ENCODE measurements around the gene DGKG.
A peak's percentile ranks its signal among the peaks of the same experiment; 100 is the strongest.

Gene DGKG

DNA sequence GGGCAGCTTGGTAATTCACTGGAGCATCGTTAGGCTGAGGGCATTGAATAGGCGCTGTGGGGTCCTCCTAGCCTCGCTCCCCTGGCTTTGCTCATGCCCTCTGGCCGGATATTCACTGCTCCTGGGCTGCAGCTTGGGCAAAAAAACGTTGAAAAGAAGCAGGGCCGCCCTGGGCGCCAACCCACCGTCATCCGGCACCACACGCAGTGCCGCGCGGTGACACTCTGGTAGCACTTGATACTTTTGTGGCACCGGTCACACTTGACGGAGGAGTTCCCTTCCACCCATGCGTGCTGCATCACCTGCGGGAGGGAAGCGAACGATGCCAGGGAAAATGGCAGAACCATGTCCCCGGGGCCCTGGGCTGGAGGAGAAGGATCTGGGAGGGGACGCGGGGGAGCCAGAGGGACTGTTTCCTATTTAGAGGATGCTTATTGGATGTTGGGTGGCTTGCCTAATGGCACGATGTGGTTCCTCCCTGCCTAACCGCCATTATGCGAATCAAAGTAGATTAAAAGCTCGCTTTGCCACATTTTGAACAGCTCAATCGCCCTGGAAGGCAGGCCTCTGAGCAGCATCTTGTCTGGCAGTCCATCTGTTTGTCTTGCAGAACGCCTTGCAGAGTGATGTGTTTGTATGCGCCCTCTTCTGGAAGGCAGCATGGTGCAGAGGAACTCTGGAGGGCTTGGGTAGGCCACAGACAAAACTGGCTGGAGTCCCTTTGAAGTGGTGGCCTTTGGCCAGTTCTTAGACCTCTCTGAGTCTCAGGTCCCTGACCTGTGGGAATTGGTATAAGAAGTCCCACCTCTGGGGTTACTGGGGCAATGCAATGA is 93.2 kb downstream of the DGKG start:
- peak; percentile 6 for DNase-seq

DNA sequence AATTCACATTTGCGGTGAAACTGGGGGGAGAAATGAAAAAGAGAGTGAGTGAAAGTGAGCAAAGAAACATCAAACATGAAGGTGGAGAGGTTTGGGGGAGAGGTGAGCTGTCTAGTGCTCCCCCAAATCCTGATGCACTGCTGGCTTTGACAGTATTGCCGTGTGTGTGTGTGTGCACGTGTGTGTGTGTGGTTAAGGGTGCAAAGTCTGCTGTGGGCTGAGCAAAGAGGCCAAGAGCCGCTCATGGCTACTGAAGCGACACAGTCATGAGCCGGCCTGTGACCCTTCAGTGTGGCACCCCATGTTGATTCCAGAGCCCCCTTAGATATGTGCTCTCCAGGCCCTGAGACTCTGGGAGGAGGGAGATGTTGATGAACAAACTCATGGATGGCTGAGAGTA is 94.3 kb downstream of the DGKG start:
- DNase-seq, result no peak

DNA sequence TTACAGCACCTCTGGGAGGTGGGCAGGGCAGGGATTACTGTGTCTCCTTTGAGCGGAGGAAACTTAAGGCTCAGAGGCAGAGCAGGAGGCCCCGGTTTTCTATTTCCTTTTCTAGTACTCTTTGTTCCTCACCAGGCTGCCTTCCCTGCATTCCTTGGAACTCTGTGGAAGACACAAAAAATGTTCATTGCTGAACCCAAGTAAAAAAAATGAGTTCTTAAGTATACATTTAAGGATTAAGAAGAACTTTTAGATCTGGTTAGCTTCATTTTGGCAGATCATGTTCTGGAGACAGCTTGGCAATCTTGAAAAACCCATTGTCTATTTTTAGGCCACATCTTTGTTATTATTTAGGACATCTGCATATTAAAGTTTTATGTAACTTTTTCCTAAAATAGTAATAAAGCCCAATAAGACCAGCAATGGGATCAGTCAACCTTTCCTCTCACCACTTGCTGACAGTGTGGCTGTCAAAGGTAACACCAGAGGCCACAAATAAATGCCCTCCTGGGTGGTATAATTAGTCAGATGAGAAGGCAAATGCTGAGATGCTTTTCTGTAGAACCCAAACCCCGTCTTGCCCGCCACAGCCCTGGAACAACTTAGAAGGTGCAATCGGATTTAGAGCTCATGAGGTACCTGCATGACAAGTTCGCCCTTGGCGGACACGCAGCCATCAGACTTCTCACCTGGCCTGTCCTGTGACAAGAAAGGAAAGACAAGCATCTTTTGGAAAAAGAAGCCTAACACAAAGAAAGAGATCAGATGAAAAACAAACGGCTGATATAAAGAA is 97.2 kb downstream of the DGKG start:
- DNase-seq, result no peak

DNA sequence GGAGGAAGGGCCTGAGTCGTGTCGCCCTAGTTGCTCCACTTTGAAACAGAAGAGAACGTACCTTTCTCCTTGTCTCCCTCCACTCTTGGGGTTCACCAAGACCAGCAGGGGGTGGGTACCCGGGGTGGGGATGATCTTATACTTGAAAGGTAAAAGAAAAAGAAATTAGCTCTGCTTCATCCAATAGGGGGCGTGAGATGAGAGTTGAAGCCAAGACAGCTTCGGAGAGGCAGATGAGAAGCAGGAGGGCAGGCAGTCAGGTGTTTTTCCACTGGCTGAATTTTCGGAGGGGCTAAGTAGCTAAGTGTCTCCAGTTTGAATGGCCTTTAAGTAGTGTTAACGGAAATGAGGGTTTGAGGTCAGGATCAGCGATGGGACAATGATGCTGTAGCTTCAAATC is 100.4 kb downstream of the DGKG start:
- DNase-seq, result no peak

DNA sequence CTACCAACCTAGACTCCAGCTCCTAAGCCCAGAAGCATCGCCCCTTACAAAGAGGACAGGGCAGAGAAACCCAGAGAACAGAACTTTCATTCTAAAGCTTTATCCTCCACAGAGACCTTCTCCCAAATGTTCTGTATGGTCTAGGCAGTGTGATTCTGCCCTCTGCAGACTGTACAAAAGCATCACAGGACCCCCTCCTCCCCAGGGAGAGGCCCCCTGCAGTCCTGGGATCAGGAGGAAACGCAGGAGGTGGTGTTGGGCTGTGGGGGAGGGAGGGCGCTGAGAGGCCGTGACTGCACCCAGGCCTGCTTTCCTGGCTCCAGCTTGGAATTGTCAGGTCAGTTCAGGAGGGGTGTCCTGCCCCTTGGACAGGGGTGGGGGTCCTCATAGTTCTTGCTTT is 101.3 kb downstream of the DGKG start:
- no peak for DNase-seq

DNA sequence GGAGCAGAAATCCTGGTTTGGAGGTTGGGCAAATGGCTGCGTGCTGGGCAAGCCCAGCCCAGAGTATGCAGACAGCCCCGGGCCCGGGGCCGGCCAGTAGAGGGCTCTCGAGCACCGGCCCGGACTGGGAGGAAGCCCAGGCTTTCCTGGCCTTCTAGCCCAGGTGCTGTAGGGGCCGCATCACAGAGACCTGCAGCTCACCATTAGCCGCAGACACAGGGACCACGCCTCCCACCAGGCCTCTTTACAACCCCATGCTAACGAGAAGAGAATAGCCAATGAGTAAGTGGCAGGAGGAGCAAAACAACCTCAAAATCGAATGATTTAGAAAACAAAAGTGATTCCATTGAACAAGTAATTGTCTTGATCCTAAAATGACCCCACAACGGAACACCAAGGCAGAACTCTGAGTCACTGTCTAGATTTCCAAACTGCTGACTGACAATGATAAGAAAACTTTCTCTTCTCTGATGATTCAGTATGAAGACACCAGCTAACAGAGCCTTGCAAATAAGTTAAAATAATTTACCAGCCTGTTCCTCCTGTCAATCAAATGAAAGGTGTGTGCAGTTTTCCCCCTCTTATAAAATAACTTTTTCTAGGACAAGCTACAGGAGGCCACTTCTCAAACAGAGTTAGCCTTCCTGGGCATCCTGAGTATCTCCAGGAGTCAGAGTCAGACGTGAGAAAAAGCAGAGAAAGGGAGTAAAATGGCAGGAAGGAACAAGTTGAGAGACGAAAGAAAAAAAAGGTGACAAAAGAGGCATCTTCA is 102.2 kb downstream of the DGKG start:
- DNase-seq, result peak; percentile 57

DNA sequence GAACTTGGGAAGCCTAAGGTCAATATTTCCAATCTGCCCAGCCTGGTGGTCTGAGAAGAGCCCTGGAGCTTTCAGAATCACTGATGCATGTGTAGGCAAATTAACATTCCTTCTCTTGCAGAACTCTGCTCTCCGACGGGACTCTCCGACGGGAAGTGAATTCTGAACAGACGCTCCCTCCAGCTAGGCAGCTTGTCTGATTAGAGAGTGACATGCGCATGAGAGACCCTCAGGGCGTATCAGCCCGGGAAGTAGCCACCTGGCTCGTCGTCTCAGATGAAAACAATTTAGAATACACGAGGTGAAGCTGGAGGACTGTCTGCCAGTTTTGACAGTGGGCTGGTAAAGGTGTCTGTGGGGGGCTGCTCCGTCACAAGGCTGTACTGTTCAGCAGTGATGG is 103.1 kb downstream of the DGKG start:
- DNase-seq, result no peak

DNA sequence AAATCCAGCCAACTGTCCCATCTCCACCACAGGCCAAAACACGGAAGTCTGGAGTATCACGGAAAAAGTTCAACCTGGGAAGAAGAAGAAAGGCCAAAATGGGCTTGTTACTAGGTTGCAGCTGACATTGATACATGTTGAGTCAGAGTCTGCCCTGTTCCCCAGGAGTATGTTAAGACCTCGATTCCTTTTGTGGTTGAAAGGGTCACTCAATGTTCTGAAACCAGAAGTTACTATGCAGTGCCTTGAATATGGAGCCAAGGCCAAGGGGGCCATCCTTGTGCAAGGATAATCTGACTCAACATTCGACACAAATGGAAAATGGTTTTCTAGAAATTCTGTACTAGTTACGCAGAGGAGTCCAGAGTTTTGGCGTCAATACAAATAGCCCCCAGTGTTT is 104.2 kb downstream of the DGKG start:
- peak; percentile 91 for DNase-seq

DNA sequence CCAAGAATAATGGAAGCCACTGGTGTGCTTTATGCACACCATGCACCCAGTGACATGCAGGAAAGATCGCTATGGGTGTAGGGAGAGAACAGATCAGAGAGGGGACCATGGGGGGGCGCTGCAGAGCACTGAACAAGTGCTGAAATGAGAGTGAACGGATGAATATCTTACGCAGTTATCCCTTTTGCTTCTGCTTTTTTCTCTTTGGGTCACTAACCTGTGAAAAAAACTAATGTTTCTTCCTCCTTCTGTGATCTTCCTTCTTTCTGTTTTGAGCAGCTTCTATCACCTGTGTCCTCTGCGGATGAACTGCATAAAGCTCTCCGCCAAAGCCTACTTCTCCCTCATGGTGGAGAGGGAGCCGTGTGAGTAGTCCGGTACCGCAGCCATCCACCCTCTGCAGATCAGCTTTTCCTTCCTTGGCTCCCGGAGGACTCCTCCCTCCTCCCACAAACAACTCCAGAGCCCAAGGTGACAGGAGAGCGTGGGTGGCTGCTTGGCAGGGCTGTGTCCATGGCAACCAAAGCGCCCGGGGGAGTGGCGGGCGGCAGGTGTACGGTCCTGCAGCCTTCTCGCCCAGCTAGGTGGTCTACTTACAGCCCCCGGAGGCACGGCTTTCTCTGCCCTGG is 106.2 kb downstream of the DGKG start:
- peak; percentile 86 for DNase-seq

DNA sequence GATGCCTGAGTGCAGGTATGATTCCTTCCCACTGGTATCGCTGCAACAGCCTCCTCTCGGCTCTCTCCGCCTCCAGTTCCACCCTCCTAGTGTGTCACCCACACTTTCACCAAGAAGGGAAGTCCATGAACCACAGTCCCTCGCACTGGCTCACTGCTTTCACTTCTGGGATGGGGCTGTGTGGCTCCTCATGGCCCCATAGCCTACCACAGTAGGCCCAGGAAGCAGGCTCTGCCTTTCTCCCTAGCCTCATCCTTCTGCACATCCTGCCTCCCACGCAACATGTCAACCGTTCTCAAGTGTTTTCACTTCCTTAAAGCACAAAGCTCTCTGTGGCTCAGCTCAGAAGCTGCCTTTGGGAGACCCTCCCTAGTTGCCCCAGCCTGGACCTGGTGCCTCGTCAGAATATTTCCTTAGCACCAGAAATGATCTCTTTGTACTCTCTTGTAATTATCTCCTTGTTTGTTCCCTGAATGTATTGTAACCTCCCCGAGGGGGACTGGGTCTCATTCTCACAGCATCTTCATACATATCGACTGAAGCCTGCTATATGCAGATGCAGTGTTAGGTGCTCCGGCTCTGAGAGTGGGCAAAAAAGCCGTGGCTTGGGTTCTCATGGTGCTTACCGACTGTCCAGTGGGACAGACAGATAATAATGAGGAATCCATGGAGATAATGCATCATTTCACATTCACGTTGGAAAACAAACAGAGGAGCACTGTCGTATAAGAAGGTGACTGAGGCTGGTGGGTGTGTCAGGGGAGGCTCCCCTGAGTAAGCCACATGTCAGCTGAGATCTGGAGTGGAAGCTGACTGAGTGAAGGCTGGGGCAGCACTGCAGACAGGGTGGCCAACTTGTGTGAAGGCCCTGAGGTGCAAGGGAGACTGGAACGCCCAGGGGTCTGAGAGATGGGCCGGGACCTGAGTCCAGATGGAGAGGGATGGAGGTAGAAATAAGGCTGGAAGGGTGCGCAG is 107.1 kb downstream of the DGKG start:
- DNase-seq, result peak; percentile 100

DNA sequence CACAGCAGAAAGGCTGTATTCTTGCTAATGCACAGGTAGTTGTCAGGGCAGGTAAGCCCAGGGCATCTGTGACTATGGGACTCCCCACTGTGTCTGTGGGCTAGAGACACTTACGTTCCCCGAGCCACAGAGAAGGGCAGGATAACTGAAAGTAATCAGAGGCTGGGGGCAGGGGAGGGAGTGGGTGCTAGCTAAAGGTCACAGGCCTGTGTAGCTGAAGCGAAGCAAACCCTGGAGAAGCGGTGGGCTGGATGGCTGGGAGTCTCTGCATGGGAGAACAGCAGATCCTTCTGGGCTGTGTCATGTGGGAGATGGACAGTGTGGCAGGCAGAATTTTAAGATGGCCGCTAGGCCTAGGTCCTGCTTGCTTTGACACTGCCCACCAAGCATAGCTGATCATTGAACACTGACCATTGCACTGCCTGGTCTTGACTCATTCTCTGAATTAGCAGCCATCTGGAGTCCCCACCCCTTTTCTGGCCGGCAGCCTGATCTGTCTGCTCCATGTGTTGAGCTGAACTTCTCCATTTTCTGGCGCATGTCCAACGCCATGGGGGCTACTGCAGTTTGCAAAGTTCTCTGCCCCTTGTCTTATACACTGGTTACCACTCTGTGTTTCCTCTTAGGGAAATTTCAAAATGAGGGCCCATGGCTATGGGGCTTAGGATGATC is 110.0 kb downstream of the DGKG start:
- DNase-seq, result peak; percentile 82

DNA sequence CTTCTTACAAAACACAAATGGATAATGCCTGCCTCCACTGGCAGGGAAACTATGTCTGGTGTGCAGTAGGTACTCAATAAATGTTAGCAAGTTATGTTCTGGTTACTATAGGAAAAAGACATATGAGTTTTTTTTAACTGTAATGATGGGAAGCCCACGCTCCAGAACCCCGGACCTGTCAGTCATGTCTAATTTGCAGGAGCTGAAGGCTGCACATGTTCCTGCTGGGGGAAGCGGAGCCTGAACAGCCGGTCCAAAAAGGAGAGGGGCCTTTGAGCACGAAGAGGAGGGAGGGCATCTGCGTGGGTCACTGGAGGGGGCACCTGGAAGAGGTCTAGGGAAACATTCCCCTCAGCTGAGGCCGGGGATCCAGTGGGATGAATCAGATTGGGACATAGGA is 113.2 kb downstream of the DGKG start:
- no peak for DNase-seq

DNA sequence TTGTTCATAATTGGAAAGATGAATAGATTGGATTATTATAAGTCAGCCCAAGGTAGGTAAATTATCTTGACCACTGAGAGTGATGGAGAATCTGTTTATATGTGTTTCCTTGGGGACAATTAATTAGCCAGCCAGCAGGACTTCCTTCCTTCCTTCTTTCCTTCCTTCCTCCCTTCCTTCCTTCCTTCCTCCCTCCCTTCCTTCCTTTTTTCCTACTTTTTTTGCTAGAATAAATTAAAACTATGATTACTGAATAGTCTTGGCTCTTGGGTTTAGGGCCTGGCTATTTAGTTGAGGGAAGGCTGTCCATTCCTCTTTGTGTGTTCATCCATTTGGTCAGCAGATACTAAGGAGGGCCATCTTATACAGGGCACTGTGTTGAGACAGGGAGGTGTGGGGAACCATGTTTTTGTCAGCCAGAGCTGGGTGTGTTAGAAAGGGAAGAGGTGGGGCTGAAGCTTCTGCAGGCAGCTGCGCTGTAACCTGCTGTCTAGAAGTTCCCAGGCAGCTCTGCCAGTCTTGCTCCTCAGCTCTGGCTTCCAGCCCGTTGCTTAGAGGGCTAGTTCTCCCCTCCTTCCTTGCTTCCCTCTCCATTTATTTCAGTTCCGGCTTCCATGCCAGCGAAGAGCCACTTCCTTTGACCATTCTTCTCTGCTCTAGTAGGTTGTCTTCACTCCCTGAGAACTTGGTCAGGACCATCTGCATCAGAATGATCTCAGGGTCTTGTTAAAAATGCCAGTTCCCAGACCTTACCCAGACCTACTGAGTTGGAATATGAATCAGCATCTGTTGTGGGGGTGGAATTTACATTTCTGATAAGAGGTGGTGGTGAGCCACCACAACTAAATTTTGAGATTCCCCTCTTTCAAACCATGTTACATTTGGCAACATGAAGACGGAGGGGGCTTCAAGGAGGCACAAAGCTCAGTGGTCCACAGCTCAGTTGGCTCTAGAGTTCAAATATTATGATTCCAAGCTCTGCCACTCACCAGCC is 113.9 kb downstream of the DGKG start:
- DNase-seq, result peak; percentile 44

DNA sequence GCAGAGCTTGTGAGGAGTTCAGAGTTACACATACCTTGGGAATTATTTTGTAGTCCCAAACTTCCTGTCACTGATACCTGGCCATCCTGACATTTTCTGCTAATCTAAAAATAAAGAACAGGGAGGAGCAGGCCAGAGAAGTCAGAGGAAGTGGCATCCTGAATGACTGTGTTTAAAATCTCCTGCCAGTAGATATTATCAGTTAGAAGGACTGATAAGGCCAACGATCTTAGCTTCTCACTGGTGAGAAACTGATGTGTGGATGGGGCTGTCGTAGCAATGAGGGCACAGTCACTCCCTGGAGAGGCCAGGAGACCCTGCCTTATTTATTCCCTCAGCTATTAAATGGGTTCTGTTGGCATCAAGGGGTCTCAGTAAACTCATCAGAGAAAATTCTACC is 115.1 kb downstream of the DGKG start:
- DNase-seq, result no peak

DNA sequence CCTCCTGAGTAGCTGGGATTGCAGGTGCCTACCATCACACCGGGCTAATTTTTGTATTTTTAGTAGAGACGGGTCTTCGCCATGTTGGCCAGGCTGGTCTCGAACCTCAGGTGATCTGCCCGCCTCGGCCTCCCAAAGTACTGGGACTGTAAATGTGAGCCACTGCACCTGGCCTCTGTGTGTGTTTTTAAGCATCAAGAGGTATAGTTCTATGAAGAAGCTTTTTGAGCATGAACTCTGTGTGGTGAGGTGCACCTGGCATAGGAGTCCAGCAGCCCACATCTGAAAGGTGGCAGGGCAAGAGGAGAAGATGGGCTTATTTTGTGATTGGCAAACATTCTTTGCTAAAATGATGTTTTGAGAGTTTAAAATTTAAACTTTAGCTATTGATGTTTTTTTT is 118.0 kb downstream of the DGKG start:
- no peak for DNase-seq

DNA sequence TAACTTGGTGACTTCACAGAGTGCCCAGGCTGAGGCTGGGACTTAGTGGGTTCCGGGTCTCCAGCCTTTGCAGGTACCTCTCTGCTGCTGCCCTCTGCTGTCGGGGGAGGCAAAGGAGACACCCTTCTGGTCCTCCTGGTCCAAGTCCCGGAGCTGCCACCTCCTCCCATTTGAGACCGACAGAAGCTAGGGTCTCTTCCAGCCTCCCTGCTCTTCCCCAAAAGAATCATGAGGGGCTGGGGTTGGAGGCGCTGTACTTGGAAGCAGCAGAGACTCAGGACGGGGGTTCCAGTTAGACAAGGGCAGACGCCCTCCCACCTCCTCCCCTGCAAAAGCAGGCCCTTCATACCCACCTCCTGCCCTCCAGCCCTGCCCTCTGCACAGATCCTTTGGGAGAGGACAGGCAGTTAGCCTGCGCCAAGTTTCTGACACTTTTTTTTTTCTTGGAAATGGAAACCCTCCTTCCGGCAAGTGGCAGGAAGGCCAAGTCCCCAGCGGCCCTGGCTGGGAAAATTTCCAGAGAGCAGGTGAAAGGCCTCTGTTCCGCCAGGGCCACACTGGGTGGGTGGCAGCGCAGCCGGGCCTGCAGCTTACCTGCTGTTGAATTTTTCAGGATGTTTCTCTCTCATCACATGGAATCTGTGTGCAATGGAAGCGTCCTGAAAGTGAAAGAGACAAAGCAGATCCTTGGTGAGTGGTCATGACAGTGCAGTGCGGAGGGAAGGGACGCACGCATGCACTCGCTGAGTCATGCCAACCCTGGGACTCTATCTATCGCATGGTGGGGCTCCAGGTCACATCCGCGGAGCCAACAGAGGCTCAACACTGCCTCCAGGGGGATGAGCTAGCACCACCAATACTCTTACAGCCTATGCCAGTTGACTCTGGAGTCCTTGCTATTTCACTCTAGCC is 119.9 kb downstream of the DGKG start:
- DNase-seq, result peak; percentile 96

DNA sequence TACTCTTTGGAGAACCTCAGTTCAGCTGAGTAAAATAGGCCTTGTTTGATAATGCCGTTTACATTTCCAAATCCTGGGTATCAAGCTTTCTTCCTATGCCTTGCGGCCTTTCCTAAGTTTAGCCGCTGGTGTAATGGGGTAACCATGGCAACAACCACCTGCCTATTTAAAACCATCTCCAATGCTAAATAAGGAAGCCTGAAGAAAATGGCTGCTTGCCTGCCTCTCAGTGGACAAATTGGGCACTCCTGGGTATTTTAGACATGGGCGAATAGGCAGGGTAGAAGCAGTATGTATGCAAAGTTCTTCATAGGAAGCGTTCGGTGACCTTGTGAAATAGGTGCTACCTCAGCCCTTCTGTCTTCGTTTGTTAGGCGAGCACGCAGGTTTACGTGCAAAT is 122.7 kb downstream of the DGKG start:
- DNase-seq, result peak; percentile 81

DNA sequence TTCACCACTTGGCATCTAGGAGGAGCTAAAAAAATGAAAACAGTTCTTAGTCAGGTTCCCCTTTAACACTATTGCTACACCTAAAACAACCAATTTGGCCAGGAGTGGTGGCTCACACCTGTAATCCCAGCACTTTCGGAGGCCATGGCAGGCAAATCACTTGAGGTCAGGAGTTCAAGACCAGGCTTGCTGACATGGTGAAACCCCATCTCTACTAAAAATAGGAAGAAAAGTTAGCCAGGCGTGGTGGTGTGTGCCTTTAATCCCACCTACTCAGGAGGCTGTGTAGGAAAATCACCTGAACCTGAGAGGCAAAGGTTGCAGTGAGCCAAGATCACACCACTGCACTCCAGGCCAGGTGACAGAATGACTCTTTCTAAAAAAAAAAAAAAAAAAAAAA is 124.1 kb downstream of the DGKG start:
- no peak for DNase-seq

Measured in MV-4-11 (cell line).